Measurements from ENCODE around the gene METRN. TPM values are rescaled to one million over a fixed set of nuclear protein-coding genes. Genes with fewer than 3 reads are reported as not detected.

Gene METRN
- total and polyA plus RNA-seq, 2 of the 4 experiments (the other 2 are of a cell fraction) = 6.1 to 48.2 TPM

GRCh38 chr16:709566-710499 is 5.1 kb upstream of the METRN start:
- TF ChIP-seq POLR2A (IDR thresholded peaks at IDR 0.05; ENCODE audit: low read depth, low read length) (no peak), NFE2L2 (IDR thresholded peaks at IDR 0.05; ENCODE audit: low read depth, low read length) (peak; percentile 57; the same call in 1 of the 2 replicates), CEBPB (IDR thresholded peaks at IDR 0.05; ENCODE audit: low read depth, low read length) (no peak), ELK1 (IDR thresholded peaks at IDR 0.05; ENCODE audit: borderline replicate concordance, low read depth, low read length) (no peak), FOS (IDR thresholded peaks at IDR 0.05; ENCODE audit: low read depth, low read length) (peak; percentile 69), RCOR1 (IDR thresholded peaks at IDR 0.05; ENCODE audit: insufficient replicate concordance, low read length) (no peak), CTCF (conservative IDR thresholded peaks at IDR 0.05; ENCODE audit: low read depth, low read length) (no peak), SMC3 (IDR thresholded peaks at IDR 0.05; ENCODE audit: low read depth, low read length) (no peak), MXI1 (IDR thresholded peaks at IDR 0.05; ENCODE audit: borderline replicate concordance, low read depth, low read length) (peak; percentile 100), BHLHE40 (IDR thresholded peaks at IDR 0.05; ENCODE audit: low read depth, low read length) (0 out of 2 replicates have a peak, but pooled peaks have one; percentile 28), MAZ (IDR thresholded peaks at IDR 0.05; ENCODE audit: borderline replicate concordance, low read depth, low read length) (no peak)
- Histone ChIP-seq H4K5ac (ENCODE audit: low read depth, low read length) (no peak overlapping the region), H2AK9ac (replicated peaks; ENCODE audit: low read depth, low read length, poor library complexity) (no peak overlapping the region), H2BK120ac (ENCODE audit: low read depth, low read length) (no peak overlapping the region), H3K9ac (ENCODE audit: low read depth, low read length) (no peak overlapping the region), H2BK5ac (ENCODE audit: low read depth, low read length, poor library complexity, severe bottlenecking) (no peak overlapping the region), H3K9me1 (ENCODE audit: insufficient read depth, low read length) (no peaks in the 10 kb centered on the region), H4K8ac (ENCODE audit: low read depth in 2 of 2, low read length in 2 of 2) (no peak overlapping the region), H2AK5ac (ENCODE audit: low read depth, low read length) (no peak overlapping the region), H3K36me3 (ENCODE audit: control insufficient read depth, insufficient read depth, low read length) (no peaks in the 10 kb centered on the region), H3K27me3 (ENCODE audit: control insufficient read depth, insufficient read depth, low read length) (peaks cover 26% of the 10 kb centered on the region), H3K4me2 (ENCODE audit: low read depth, low read length) (peak overlapping the region; percentile 11; the same call in 1 of the 2 replicates), H2AFZ (replicated peaks; ENCODE audit: low read length, poor library complexity) (peak overlapping the region; percentile 40), H3K18ac (ENCODE audit: low read depth, low read length) (no peak overlapping the region), H3K79me1 (ENCODE audit: low read depth in 1 of 2, low read length in 2 of 2) (no peaks in the 10 kb centered on the region), H3K23ac (ENCODE audit: low read depth, low read length) (no peak overlapping the region), H2BK20ac (ENCODE audit: low read depth, low read length) (no peak overlapping the region), H4K91ac (ENCODE audit: insufficient read depth, low read depth, low read length) (no peak overlapping the region), H2BK15ac (ENCODE audit: low read depth, low read length) (no peak overlapping the region), H3K27ac (ENCODE audit: insufficient read depth, low read length) (no peak overlapping the region), H4K20me1 (ENCODE audit: insufficient read depth, low read length) (peaks cover 14% of the 10 kb centered on the region; the same call in 1 of the 2 replicates), H3K14ac (replicated peaks; ENCODE audit: low read depth, low read length) (no peak overlapping the region), H3K4me1 (ENCODE audit: control insufficient read depth, insufficient read depth, low read length) (peaks cover 8% of the 10 kb centered on the region; the same call in 1 of the 2 replicates), H3K9me3 (ENCODE audit: control insufficient read depth, insufficient read depth, low read length) (no peaks in the 10 kb centered on the region), H3K4me3 (ENCODE audit: insufficient read depth, low read depth, low read length) (no peak overlapping the region), H3K4ac (ENCODE audit: low read depth, low read length) (no peak overlapping the region), H3K56ac (ENCODE audit: extremely low read depth, insufficient read depth, low read length) (no peak overlapping the region)
- dilution Hi-C loops (cut with HindIII; ENCODE audit: low sequenced_read_pairs, unreplicated experiment) (no loop called here), intact Hi-C loops (cut with micrococcal nuclease) (loop anchor here (5.0 kb wide), 1 partner anchor 272 kb away; the partner anchor contains the start of gene SOX8), in situ Hi-C loops (cut with MboI; ENCODE audit: low sequenced_read_pairs) (loop anchor here (5.0 to 25.0 kb wide), 2 partner anchors 77 to 352 kb away; partner anchors contain the start of genes CHTF18, RPUSD1 and SSTR5)
- ATAC-seq (ENCODE audit: low read depth) (peak; percentile 25), DNase-seq (peak; percentile 88)
- POLR2A ChIA-PET (ENCODE audit: unreplicated experiment) = interaction anchor here (0.6 kb wide), 1 partner anchor 10 kb away, joined by 4 read pairs; no protein-coding TSS in a partner anchor
- CTCF ChIA-PET = no interaction called here
- BruUV-seq (replicated peaks) = no TSS peak
- WGBS, 2 experiments (ENCODE audit: extremely low coverage in 2 of 2, insufficient read length in 1 of 2) = 7% methylated on average over 6 of the region's 30 CpGs; no CpG with 5 or more reads in 1 of the 2 experiments
